GM18505 (cell line): ENCODE measurements around the gene SSBP2.
"Not testable (repeated sequence)": the region's sequence is repeated elsewhere in the genome, so short reads cannot be mapped to it uniquely, and the experiment has no call there.

Experiments used
- ATAC-seq: cut with Tn5 transposase; IDR thresholded peaks from one replicate; pipeline ENCODE4 v1.9.1; 2021; ENCODE audit not compliant: unreplicated experiment
- POLR2A ChIP-seq: IDR thresholded peaks from 4 replicates; pipeline ENCODE4 v1.6.1; 2011; ENCODE audit warnings: borderline replicate concordance; ENCODE audit not compliant: insufficient read depth, insufficient read length; ENCODE audit errors: extremely low read depth

The SSBP2 gene

GRCh38 chr5:81605299-81605698 lies 145.6 kb downstream of the SSBP2 start:
- TF ChIP-seq POLR2A, result no peak
- ATAC-seq, result no peak

DNA sequence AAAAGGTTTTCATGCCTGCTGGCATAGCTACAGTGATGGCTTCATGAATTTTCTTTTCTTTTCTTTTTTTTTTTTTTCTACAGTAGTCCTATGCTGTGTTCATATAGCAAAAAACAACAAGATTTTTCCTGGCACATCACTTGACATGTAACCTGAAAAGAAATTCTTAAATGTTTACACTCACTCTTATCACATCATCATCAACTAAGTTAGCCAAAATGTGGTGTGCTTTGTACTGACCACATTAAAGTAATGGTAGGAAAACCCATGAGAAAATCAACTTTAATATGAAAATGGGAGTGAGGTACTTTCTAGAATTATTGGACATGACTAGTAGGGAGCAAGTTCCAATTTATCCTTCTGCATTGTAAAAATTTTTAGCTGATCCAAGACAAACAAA lies 146.7 kb downstream of the SSBP2 start:
- no peak for ATAC-seq
- TF ChIP-seq POLR2A, result no peak

DNA sequence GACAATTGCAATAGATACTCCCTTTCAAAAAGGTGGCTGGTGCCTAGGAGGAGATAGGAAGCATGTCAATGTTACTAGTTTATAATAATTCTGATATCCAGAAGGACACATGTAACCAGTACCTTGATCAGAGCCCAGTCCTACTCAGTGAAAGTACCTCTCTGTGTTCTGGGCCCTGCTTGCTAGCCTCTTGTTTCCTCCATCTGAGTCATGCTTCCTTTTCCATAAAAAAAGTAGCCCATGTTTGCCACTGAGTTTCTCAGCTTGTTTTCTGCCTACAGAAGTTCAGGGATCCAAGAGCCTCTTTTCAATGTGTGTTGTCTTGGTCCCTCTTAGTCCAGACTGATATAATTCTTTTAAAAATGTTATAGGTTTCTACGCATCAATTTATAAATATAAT lies 149.0 kb downstream of the SSBP2 start:
- ATAC-seq, result no peak
- no peak for TF ChIP-seq POLR2A

GRCh38 chr5:81592085-81592484 lies 158.8 kb downstream of the SSBP2 start:
- ATAC-seq, result not testable (repeated sequence)

DNA sequence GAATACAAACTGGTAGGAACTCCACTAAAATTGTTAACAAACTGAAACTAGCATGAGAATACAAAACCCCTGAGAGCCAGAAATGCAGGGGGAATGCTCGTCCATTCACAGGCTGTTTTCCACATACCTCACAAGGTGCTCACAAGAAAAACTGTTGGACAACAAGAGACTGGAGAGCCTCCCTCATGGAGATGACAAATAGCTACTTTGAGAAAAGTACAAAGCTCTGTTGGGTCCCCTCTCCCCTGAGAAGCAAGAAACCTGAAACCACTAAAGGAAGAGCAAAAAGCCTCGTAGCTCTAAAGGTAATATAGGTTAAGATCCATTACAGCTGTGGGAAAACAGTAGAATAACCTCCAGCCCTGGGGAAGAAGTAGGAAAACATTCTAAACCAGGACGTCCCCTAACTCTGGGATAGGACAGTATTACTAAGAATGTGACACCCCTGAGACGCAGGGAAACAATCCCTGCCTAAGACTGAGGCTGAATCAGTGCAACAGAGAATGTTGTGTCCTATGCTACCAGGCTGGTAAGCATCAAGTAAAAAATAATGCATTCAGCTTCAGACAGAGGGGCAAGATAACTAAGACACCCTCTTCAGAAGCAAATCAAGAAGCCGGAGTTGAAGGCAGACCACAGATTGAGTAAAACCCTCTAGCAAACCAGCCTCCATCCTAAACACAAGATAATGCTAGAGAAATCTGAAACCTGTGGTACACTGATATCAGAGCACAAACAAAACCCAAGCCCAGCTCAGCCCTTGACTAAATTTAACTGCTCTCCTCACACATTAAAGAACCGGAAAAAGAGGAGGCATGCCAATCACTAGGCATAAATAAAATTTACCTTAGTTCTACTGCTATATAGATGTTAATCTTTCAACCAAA lies 160.2 kb downstream of the SSBP2 start:
- no peak for ATAC-seq
- no peak for TF ChIP-seq POLR2A

DNA sequence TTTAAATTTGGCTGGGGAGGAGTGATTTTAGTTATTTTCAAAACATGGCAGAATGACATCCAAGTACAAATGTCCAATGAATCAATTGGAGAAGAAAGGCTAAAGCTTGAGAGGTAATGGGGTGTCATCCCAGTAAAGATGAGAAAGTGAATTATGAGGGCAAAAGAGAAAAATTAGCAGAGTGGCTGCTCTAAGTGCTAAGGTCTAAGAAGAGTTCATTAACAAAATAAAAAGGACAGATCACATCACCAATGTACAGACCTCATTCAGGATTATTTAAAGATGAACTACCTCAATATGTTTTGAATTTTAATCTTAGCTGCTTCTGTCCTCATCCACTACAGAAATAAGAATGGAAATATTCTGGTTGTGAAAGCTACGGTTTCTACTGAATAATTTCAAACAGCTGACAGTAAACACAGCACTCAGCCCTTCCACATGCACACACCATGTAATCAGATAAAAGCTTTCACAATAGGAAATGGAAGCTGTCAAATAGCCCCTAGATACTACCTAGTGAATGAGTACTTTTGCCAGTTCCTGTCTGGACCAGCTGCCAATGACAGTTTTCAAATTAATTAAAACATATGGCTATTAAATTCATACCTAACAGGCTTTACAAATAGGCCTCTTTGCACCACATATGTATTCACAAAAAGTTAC lies 171.5 kb downstream of the SSBP2 start:
- ATAC-seq, result peak; percentile 69
- no peak for TF ChIP-seq POLR2A

DNA sequence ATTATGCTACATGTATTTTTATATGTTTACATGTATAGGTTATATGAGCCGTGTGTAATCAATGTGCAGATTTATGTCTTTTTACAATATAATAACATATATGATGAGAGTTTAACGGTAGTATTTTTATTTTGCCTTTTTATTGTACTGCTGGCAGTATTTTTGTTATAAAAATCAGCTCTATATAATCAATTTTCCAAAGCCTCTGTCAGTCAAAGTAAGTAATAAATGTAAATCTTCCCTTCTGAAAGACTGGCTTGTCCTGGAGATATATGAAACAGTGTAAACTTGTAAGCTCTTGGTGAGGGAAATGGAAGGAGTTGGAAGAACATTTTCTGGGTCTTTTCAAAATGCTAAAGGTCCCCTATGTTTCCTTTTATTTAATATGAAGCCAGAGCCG lies 173.8 kb downstream of the SSBP2 start:
- ATAC-seq, result no peak
- TF ChIP-seq POLR2A, result no peak

DNA sequence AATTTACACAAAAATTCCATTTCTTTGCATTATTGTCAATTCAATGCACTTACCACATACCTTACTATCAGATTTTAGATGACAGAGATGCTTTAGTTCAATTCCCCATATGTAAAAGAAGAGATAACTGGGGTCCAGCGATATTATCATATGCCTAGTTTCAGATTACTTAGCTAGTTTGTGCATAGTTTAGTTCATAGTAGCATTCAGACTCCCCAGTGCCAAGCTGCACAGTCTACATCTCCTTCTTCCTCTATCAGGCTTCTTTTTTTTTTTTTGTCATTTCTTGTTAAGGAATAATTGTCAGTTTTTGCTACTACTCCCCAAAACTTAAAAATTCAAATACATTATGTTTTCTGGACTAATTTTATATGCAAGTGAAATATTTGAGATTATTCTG lies 175.0 kb downstream of the SSBP2 start:
- no peak for ATAC-seq
- no peak for TF ChIP-seq POLR2A

GRCh38 chr5:81572201-81572600 lies 178.7 kb downstream of the SSBP2 start:
- no peak for TF ChIP-seq POLR2A
- ATAC-seq, result no peak

GRCh38 chr5:81558188-81558587 lies 192.7 kb downstream of the SSBP2 start:
- no peak for TF ChIP-seq POLR2A
- ATAC-seq, result no peak

GRCh38 chr5:81556809-81557208 lies 194.1 kb downstream of the SSBP2 start:
- TF ChIP-seq POLR2A, result no peak
- no peak for ATAC-seq

DNA sequence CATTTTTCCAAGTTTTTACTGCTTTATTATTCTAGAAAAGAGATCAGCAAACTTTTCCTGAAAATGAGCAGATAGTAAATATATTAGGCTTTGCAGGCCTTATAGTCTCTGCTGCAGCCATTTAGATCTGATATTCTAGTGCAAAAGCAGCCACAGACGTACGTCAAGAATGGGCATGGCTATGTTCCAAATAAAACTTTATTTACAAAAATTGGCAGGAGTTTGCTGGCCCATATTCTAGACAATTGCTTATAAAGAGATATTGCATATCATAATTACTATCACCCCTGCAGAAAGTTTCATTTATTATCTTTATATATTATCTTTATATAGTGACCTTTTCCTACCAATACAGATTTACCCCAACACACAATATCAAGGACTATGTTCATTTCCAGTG lies 195.0 kb downstream of the SSBP2 start:
- no peak for TF ChIP-seq POLR2A
- no peak for ATAC-seq

DNA sequence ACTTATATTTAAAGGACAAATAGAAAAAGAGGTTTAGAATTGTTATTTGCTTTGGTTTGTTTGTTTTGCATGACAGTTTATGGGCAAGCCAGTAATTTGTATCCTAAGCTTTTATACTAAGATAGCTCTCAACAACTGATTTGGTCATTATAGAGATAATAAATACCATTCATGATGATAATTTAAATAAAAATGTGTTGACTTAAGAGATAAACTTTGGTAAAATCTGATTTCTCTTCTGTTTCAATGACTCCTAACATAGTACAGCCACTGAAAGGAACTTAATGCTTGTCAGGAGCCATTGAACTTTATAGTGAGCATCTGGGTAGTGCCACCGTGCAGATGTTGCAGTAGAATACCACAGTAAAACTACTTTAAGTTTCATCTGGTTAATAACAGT lies 196.2 kb downstream of the SSBP2 start:
- ATAC-seq, result no peak
- no peak for TF ChIP-seq POLR2A

- no peak for ATAC-seq
Measured at GRCh38 chr5:81553567-81554212, 197.2 kb downstream of the SSBP2 start.

More at GRCh38 chr5:81553567-81554212, 197.2 kb downstream of the SSBP2 start:
- no peak for TF ChIP-seq POLR2A
